ENCODE data around the gene NECAB3. TPM values are rescaled to one million over a fixed set of nuclear protein-coding genes. Genes with fewer than 3 reads are reported as not detected.

The NECAB3 gene
- total and polyA plus RNA-seq, 2 donors, result 6.5 to 20.3 TPM

DNA sequence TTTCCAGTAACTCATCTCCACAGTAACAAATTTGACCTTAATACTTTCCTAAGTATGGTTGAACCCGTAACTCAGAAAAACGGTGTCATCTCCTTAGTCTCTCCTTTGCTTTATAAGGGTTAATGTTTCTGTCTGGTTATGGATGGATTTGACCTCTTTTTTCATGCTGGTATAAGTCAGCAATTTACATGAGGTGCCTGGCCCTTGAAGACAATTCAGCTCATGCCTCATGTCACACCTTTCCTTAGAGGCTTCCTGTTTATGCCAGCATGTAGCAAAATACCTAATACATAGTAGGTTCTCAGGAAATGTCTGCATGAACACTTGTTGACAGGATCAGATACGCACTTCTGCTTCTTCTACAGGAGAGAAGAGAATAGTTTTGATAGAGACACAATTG lies 49.8 kb downstream of the NECAB3 start:
- Histone ChIP-seq H3K27me3 (ENCODE audit: control insufficient read depth in 2 of 2, insufficient read depth in 1 of 2, low read length in 1 of 2) (no peaks in the 10 kb centered on the region), H3K36me3 (ENCODE audit: control insufficient read depth in 2 of 2, insufficient read depth in 2 of 2, low read length in 1 of 2) (peaks cover 29 to 34% of the 10 kb centered on the region in 2 donors), H3K4me1 (ENCODE audit: control insufficient read depth in 2 of 2, insufficient read depth in 2 of 2, low read length in 2 of 2) (no peaks in the 10 kb centered on the region), H3K4me3 (ENCODE audit: low read length in 2 of 2) (no peak overlapping the region), H3K9me3 (ENCODE audit: control insufficient read depth in 2 of 2, insufficient read depth in 1 of 2, low read length in 1 of 2) (no peaks in the 10 kb centered on the region), H3K27ac (ENCODE audit: low read depth in 1 of 2, low read length in 1 of 2) (no peak overlapping the region)
- DNase-seq (ENCODE audit: low read depth in 6 of 9, low spot score in 9 of 9), result no peak
- 98% methylated on average over 3 of the region's 3 CpGs for WGBS

DNA sequence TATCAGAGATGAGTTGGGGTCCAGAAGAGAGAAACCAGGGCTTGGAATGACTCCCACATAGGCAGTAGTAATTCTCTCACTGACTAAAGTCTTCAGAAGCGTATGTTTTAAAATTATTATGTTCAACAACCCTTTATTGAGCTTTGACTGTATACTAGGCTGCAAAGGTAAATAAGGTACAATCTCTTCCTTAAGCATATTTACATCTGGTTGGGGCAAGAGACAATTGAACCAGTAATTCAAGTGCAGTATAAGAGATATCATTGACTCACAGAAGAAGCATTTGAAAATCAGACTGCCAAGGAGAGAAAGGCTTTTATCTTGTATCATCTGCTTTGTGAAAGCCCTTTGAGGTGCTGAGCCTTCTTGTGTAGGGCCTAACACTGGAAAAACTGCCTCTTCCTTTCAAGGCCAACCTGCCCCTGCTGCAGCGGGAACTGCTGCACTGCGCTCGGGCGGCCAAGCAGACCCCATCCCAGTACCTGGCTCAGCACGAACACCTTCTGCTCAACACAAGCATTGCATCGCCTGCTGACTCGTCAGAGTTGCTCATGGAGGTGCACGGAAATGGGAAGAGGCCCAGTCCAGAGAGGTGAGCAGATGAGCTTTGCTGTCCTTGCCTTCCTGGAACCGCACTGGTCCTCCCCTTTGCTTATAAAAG lies 51.4 kb downstream of the NECAB3 start:
- H3K9me3 ChIP-seq (ENCODE audit: control insufficient read depth in 2 of 2, insufficient read depth in 1 of 2, low read length in 1 of 2), result no peaks in the 10 kb centered on the region
- H3K36me3 ChIP-seq (ENCODE audit: control insufficient read depth in 2 of 2, insufficient read depth in 2 of 2, low read length in 1 of 2), result peaks cover 21 to 25% of the 10 kb centered on the region in 2 donors
- DNase-seq (ENCODE audit: low read depth in 6 of 9, low spot score in 9 of 9), result no peak
- H3K27me3 ChIP-seq (ENCODE audit: control insufficient read depth in 2 of 2, insufficient read depth in 1 of 2, low read length in 1 of 2), result no peaks in the 10 kb centered on the region
- 99% methylated on average over 10 of the region's 10 CpGs for WGBS
- no peaks in the 10 kb centered on the region for H3K4me1 ChIP-seq (ENCODE audit: control insufficient read depth in 2 of 2, insufficient read depth in 2 of 2, low read length in 2 of 2)
- H3K4me3 ChIP-seq (ENCODE audit: low read length in 2 of 2), result no peak overlapping the region
- no peak overlapping the region for H3K27ac ChIP-seq (ENCODE audit: low read depth in 1 of 2, low read length in 1 of 2)

- peaks cover 21 to 25% of the 10 kb centered on the region in 2 donors for H3K36me3 ChIP-seq (ENCODE audit: control insufficient read depth in 2 of 2, insufficient read depth in 2 of 2, low read length in 1 of 2)
- H3K4me3 ChIP-seq (ENCODE audit: low read length in 2 of 2), result no peak overlapping the region
- no peaks in the 10 kb centered on the region for H3K4me1 ChIP-seq (ENCODE audit: control insufficient read depth in 2 of 2, insufficient read depth in 2 of 2, low read length in 2 of 2)
- H3K27ac ChIP-seq (ENCODE audit: low read depth in 1 of 2, low read length in 1 of 2), result no peak overlapping the region
- no peaks in the 10 kb centered on the region for H3K9me3 ChIP-seq (ENCODE audit: control insufficient read depth in 2 of 2, insufficient read depth in 1 of 2, low read length in 1 of 2)
- no peak for DNase-seq (ENCODE audit: low read depth in 6 of 9, low spot score in 9 of 9)
- H3K27me3 ChIP-seq (ENCODE audit: control insufficient read depth in 2 of 2, insufficient read depth in 1 of 2, low read length in 1 of 2), result no peaks in the 10 kb centered on the region
- WGBS, result over 99% methylated on average over 4 of the region's 4 CpGs
Measured at GRCh38 chr20:33621717-33622400, 52.4 kb downstream of the NECAB3 start.

- DNase-seq (ENCODE audit: low read depth in 6 of 9, low spot score in 9 of 9), result no peak
- Histone ChIP-seq H3K27ac (ENCODE audit: low read depth in 1 of 2, low read length in 1 of 2) (no peak overlapping the region), H3K27me3 (ENCODE audit: control insufficient read depth in 2 of 2, insufficient read depth in 1 of 2, low read length in 1 of 2) (no peaks in the 10 kb centered on the region), H3K4me3 (ENCODE audit: low read length in 2 of 2) (no peak overlapping the region), H3K4me1 (ENCODE audit: control insufficient read depth in 2 of 2, insufficient read depth in 2 of 2, low read length in 2 of 2) (no peaks in the 10 kb centered on the region), H3K9me3 (ENCODE audit: control insufficient read depth in 2 of 2, insufficient read depth in 1 of 2, low read length in 1 of 2) (no peaks in the 10 kb centered on the region), H3K36me3 (ENCODE audit: control insufficient read depth in 2 of 2, insufficient read depth in 2 of 2, low read length in 1 of 2) (peaks cover 10 to 43% of the 10 kb centered on the region in 2 donors)
- 71% methylated on average over 4 of the region's 4 CpGs for WGBS
Measured at GRCh38 chr20:33612001-33612400, 62.2 kb downstream of the NECAB3 start.

DNA sequence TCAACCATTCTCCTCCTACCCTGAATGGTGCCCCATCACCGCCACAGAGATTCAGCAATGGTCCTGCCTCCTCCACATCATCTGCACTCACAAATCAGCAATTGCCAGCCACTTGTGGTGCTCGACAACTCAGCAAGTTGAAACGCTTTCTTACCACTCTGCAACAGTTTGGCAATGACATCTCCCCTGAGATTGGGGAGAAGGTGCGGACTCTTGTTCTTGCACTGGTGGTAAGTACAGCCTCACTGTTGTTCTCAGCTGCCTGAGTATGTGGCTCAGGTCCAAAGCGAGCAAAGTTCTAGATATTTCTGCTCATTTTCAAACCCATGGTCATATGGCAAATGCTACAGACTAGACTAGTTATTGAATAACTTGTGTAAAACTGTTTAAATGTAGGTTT lies 63.1 kb downstream of the NECAB3 start:
- no peak for DNase-seq (ENCODE audit: low read depth in 6 of 9, low spot score in 9 of 9)
- Histone ChIP-seq H3K27ac (ENCODE audit: low read depth in 1 of 2, low read length in 1 of 2) (no peak overlapping the region), H3K27me3 (ENCODE audit: control insufficient read depth in 2 of 2, insufficient read depth in 1 of 2, low read length in 1 of 2) (no peaks in the 10 kb centered on the region), H3K4me1 (ENCODE audit: control insufficient read depth in 2 of 2, insufficient read depth in 2 of 2, low read length in 2 of 2) (no peaks in the 10 kb centered on the region), H3K36me3 (ENCODE audit: control insufficient read depth in 2 of 2, insufficient read depth in 2 of 2, low read length in 1 of 2) (peaks cover 10 to 43% of the 10 kb centered on the region in 2 donors), H3K4me3 (ENCODE audit: low read length in 2 of 2) (no peak overlapping the region), H3K9me3 (ENCODE audit: control insufficient read depth in 2 of 2, insufficient read depth in 1 of 2, low read length in 1 of 2) (no peaks in the 10 kb centered on the region)
- over 99% methylated on average over 5 of the region's 5 CpGs for WGBS

DNA sequence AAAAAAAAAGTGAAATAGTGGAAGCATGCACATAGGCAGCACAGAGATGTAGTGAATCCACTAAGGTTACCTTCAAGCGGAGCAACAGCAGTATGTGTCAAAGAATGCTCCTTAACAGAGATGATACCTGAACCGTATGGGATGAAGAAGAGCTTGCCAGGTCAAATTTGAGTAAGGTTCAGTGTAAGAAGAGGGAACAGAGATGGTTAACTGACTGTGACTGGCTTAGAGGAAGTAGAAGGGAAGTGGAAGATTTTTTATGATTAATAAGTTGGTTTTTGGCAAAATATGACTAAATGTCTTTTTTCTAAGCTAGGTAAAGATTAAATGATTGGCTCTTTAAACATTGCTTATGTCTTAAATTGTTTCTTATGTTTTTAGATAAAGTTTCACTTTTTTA lies 64.7 kb downstream of the NECAB3 start:
- no peaks in the 10 kb centered on the region for H3K9me3 ChIP-seq (ENCODE audit: control insufficient read depth in 2 of 2, insufficient read depth in 1 of 2, low read length in 1 of 2)
- no peak for DNase-seq (ENCODE audit: low read depth in 6 of 9, low spot score in 9 of 9)

More for the DNA sequence above, 64.7 kb downstream of the NECAB3 start:
- no peaks in the 10 kb centered on the region for H3K27me3 ChIP-seq (ENCODE audit: control insufficient read depth in 2 of 2, insufficient read depth in 1 of 2, low read length in 1 of 2)
- no peak overlapping the region for H3K4me3 ChIP-seq (ENCODE audit: low read length in 2 of 2)
- no peak overlapping the region for H3K27ac ChIP-seq (ENCODE audit: low read depth in 1 of 2, low read length in 1 of 2)
- 97% methylated on average over 2 of the region's 2 CpGs for WGBS
- H3K36me3 ChIP-seq (ENCODE audit: control insufficient read depth in 2 of 2, insufficient read depth in 2 of 2, low read length in 1 of 2), result peaks cover 8 to 34% of the 10 kb centered on the region in 2 donors
- H3K4me1 ChIP-seq (ENCODE audit: control insufficient read depth in 2 of 2, insufficient read depth in 2 of 2, low read length in 2 of 2), result no peaks in the 10 kb centered on the region

Other genes starting within 250 kb of the NECAB3 start
- 6.8 TPM for gene SNTA1, start 230.7 kb downstream of the NECAB3 start, total RNA-seq
- gene SNTA1, start 230.7 kb downstream of the NECAB3 start, polyA plus RNA-seq, result 7.7 TPM
- 6.4 TPM for gene CBFA2T2, start 184.3 kb downstream of the NECAB3 start, total RNA-seq
- gene CBFA2T2, start 184.3 kb downstream of the NECAB3 start, polyA plus RNA-seq, result 9.1 TPM
- gene C20orf144, start 12.1 kb downstream of the NECAB3 start, total RNA-seq, result 0.09 TPM
- 0.23 TPM for gene C20orf144, start 12.1 kb downstream of the NECAB3 start, polyA plus RNA-seq
- 1.2 TPM for gene ACTL10, start 7.5 kb downstream of the NECAB3 start, total RNA-seq
- gene ACTL10, start 7.5 kb downstream of the NECAB3 start, polyA plus RNA-seq, result 2.8 TPM
- gene E2F1, start 12.0 kb upstream of the NECAB3 start, total RNA-seq, result 13.3 TPM
- 3.3 TPM for gene E2F1, start 12.0 kb upstream of the NECAB3 start, polyA plus RNA-seq
- 3.8 TPM for gene PXMP4, start 45.9 kb upstream of the NECAB3 start, total RNA-seq
- gene PXMP4, start 45.9 kb upstream of the NECAB3 start, polyA plus RNA-seq, result 4.0 TPM
- 1.6 TPM for gene ZNF341, start 57.6 kb upstream of the NECAB3 start, total RNA-seq
- 4.7 TPM for gene ZNF341, start 57.6 kb upstream of the NECAB3 start, polyA plus RNA-seq
- gene CHMP4B, start 136.9 kb upstream of the NECAB3 start, total RNA-seq, result 39.9 TPM
- 130 TPM for gene CHMP4B, start 136.9 kb upstream of the NECAB3 start, polyA plus RNA-seq